ENCODE results near the gene PLEKHM2. TPM values are rescaled to one million over a fixed set of nuclear protein-coding genes. Genes with fewer than 3 reads are reported as not detected.

PLEKHM2 gene, protein sequence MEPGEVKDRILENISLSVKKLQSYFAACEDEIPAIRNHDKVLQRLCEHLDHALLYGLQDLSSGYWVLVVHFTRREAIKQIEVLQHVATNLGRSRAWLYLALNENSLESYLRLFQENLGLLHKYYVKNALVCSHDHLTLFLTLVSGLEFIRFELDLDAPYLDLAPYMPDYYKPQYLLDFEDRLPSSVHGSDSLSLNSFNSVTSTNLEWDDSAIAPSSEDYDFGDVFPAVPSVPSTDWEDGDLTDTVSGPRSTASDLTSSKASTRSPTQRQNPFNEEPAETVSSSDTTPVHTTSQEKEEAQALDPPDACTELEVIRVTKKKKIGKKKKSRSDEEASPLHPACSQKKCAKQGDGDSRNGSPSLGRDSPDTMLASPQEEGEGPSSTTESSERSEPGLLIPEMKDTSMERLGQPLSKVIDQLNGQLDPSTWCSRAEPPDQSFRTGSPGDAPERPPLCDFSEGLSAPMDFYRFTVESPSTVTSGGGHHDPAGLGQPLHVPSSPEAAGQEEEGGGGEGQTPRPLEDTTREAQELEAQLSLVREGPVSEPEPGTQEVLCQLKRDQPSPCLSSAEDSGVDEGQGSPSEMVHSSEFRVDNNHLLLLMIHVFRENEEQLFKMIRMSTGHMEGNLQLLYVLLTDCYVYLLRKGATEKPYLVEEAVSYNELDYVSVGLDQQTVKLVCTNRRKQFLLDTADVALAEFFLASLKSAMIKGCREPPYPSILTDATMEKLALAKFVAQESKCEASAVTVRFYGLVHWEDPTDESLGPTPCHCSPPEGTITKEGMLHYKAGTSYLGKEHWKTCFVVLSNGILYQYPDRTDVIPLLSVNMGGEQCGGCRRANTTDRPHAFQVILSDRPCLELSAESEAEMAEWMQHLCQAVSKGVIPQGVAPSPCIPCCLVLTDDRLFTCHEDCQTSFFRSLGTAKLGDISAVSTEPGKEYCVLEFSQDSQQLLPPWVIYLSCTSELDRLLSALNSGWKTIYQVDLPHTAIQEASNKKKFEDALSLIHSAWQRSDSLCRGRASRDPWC
- 45.9 and 50.4 TPM in 2 replicates for total RNA-seq (2021)
- long read RNA-seq, partial matches to known transcripts, result 24 of 28 reads
- long read RNA-seq, other reads (novel, unspliced or antisense), result 4 of 28 reads

DNA sequence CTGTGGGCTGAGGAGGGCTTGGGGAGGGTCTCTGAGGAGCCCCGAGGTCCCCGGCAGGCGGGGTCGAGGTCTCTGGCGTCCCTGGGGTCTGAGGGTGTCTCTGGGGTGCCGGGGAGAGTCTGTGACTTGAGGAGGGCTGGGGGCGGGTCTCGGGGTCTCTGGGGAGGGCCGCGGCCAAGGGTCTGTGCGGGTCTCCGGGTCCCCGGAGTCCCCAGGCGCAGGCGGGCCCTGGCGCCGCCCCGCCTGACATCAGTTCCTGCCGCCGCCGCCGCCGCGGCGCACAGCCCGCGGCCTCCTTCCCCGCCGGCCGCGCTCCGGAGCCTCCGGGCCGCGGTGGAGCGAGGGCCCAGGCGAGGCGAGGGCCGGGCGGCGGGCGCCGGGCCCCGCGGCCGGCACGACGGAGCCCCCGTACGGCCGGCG lies at the start of gene PLEKHM2:
Gene PLEKHM2 (plus strand): TSS at position 279 of the 420 bp plus-strand sequence. CDS start 239 bp downstream, outside the sequence.
- H3K4me1 ChIP-seq (ENCODE audit: insufficient read depth, low read length), result peaks cover 3% of the 10 kb centered on the region; the same call in 1 of the 2 replicates
- no CpG with 5 or more reads among the region's 52 CpGs for WGBS (ENCODE audit: extremely low coverage, insufficient read length, low lambda C conversion rate)
- DNase-seq, result no peak
- H3K27ac Mint-ChIP-seq, result peak within 1 kb of the TSS in 2 of 3 experiments; percentile 78 to 87; a peak in 3 of 7 replicates
- H3K9me3 Mint-ChIP-seq, result no peaks in the 10 kb centered on the region
- no peak within 1 kb of the TSS for H2AK5ac ChIP-seq (ENCODE audit: insufficient read length, low read length)
- no peak within 1 kb of the TSS; the same call in 1 of the 2 replicates for H2BK15ac ChIP-seq (ENCODE audit: low read depth, low read length)
- H4K5ac ChIP-seq (ENCODE audit: insufficient read length, low read depth, low read length), result no peak within 1 kb of the TSS
- no peaks in the 10 kb centered on the region for H4K20me1 ChIP-seq (ENCODE audit: control insufficient read depth, insufficient read depth, insufficient read length)
- peaks cover 4% of the 10 kb centered on the region for H3K79me1 ChIP-seq (ENCODE audit: insufficient read depth, low read depth, low read length, poor library complexity, severe bottlenecking)
- peaks cover 0 to 6% (median 3%) of the 10 kb centered on the region in 3 experiments; a peak in 4 of 7 replicates for H3K36me3 Mint-ChIP-seq (ENCODE audit: insufficient read depth in 1 of 3, low read depth in 3 of 3)
- H4K8ac ChIP-seq (replicated peaks; ENCODE audit: insufficient read length, low read depth, low read length), result no peak within 1 kb of the TSS
- no peaks in the 10 kb centered on the region for H3K27me3 Mint-ChIP-seq (ENCODE audit: low read depth)
- no peaks in the 10 kb centered on the region for H3K27me3 ChIP-seq (ENCODE audit: insufficient read depth, low read length)
- H3K18ac ChIP-seq (ENCODE audit: insufficient read length, low read depth, low read length), result peak within 1 kb of the TSS; percentile 81
- peaks cover 5% of the 10 kb centered on the region for H3K23me2 ChIP-seq (ENCODE audit: insufficient read length, low read depth, low read length, poor library complexity, severe bottlenecking)
- TF ChIP-seq, protein P1, sequence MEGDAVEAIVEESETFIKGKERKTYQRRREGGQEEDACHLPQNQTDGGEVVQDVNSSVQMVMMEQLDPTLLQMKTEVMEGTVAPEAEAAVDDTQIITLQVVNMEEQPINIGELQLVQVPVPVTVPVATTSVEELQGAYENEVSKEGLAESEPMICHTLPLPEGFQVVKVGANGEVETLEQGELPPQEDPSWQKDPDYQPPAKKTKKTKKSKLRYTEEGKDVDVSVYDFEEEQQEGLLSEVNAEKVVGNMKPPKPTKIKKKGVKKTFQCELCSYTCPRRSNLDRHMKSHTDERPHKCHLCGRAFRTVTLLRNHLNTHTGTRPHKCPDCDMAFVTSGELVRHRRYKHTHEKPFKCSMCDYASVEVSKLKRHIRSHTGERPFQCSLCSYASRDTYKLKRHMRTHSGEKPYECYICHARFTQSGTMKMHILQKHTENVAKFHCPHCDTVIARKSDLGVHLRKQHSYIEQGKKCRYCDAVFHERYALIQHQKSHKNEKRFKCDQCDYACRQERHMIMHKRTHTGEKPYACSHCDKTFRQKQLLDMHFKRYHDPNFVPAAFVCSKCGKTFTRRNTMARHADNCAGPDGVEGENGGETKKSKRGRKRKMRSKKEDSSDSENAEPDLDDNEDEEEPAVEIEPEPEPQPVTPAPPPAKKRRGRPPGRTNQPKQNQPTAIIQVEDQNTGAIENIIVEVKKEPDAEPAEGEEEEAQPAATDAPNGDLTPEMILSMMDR (conservative IDR thresholded peaks at IDR 0.05), result no peak
- H2BK5ac ChIP-seq (ENCODE audit: insufficient read length, low read length), result no peak within 1 kb of the TSS
- H3K4me3 Mint-ChIP-seq, result peak within 1 kb of the TSS; percentile 80 to 91
- no peak within 1 kb of the TSS for H2BK120ac ChIP-seq (ENCODE audit: low read depth, low read length, poor library complexity, severe bottlenecking)
- peaks cover 4% of the 10 kb centered on the region; the same call in 1 of the 2 replicates for H3K79me2 ChIP-seq (ENCODE audit: insufficient read depth, low read length)
- no peak within 1 kb of the TSS for H2BK20ac ChIP-seq (ENCODE audit: low read depth, low read length, poor library complexity, severe bottlenecking)
- H3K9me3 ChIP-seq (ENCODE audit: control insufficient read depth, low read depth, low read length), result no peaks in the 10 kb centered on the region
- H3K9ac ChIP-seq (ENCODE audit: extremely low read depth, insufficient read length, low read length), result peak within 1 kb of the TSS; percentile 64
- H3K4me1 Mint-ChIP-seq, result peaks cover 18 to 20% of the 10 kb centered on the region in 2 experiments
- H3K4me2 ChIP-seq (ENCODE audit: insufficient read depth, insufficient read length, low read length), result peak within 1 kb of the TSS; percentile 80
- H3K23ac ChIP-seq (ENCODE audit: insufficient read length, low read depth, low read length), result no peak within 1 kb of the TSS
- H3T11ph ChIP-seq (ENCODE audit: low read length), result no peak within 1 kb of the TSS
- H2BK12ac ChIP-seq (ENCODE audit: insufficient read length, low read depth, low read length), result peak within 1 kb of the TSS; percentile 94
- no peak within 1 kb of the TSS for H3K56ac ChIP-seq (ENCODE audit: insufficient read length, low read depth, low read length)
- H4K91ac ChIP-seq (ENCODE audit: insufficient read length, low read depth, low read length), result peak within 1 kb of the TSS; percentile 41
- H3K27ac ChIP-seq (ENCODE audit: insufficient read length, low read depth, low read length), result no peak within 1 kb of the TSS
- H3K4ac ChIP-seq (ENCODE audit: low read depth, low read length), result peak within 1 kb of the TSS; percentile 79; the same call in 1 of the 2 replicates
- H3K14ac ChIP-seq (ENCODE audit: insufficient read depth, low read length), result peak within 1 kb of the TSS; percentile 90; the same call in 1 of the 2 replicates
- no peak within 1 kb of the TSS for H2AFZ ChIP-seq (ENCODE audit: low read length)
